ENCODE results near the gene TTC16. TPM values are rescaled to one million over a fixed set of nuclear protein-coding genes. Genes with fewer than 3 reads are reported as not detected.
A peak's percentile ranks its signal among the peaks of the same experiment; 100 is the strongest.
"Not testable (repeated sequence)": the region's sequence is repeated elsewhere in the genome, so short reads cannot be mapped to it uniquely, and the experiment has no call there.

The TTC16 gene
- total and polyA plus RNA-seq, 7 donors = 0.15 TPM; not detected in 6

DNA sequence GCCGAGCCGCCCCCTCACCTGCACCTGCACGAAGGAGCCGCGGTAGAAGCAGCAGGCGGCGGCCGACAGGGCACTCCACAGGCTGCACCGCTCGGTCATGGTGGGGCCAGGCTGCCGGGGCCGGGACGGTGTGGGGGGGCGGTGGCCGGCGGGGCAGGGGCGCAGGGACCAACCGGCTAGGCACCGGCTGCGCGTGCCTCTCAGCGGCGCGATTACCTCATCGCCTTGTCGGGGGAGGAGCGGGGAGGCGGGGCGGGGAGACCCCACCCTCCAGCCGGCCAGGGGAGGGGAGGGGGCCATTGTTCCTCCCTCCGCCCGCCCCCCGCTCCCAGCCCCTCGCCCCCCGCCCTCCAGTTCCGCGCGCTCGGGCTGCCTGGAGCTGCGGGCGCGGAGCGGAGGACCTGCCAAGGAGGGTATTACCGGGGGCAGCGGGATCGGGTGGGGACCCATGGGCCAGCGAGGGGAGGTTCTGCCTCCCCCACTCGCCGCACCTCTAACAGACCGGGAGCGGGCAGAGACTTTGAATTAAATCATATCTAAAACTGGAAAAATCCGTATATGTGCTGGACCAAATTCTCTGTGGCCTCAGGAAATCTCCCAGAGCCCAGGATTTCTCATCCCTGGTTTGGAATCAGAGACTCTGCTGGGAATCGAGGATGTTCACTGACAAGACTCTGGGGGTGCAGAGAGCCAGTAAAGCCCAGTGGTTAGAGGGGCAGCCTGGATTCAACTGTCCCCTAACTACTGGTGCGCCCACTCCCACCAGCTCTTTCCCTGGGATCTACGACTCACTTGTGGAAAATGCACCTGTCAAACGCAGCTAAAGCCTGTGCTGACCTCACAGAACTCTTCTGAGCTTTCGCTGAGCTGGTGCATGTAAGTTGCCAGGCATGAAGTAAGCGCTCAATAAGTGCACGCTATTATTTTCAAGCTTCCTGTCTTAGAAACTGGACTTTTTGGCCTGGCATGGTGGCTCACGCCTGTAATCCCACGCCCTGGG, 39.5 kb downstream of the TTC16 start:
- H3K27ac ChIP-seq = peak overlapping the region in 1 of 4 donors; percentile 8

DNA sequence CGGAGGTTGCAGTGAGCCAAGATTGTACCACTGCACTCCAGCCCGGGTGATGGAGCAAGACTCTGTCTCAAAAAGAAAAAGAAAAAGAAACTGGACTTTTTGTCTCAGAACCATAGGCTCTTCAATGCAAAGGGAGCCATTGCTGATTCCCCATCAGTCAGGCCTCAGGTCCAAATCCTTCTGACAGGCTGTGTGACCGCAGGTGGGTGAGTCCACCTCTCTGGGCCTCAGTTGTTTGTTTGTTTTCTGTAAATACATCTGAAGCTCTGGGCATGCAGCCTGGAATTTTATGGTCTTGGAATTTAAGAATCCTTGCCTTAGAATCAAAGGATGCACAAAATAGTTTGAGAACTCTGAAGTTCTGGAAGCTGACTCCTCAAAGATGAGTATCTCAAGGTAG, 40.4 kb downstream of the TTC16 start:
- Histone ChIP-seq H3K36me3 (no peaks in the 10 kb centered on the region), H3K27ac (no peak overlapping the region), H3K9me3 (no peaks in the 10 kb centered on the region), H3K27me3 (peaks cover 16 to 87% (median 53%) of the 10 kb centered on the region in 3 donors), H3K4me3 (no peak overlapping the region), H3K4me1 (peaks cover 0 to 14% (median 13%) of the 10 kb centered on the region in 4 donors)
- WGBS, 2 donors = 75 to 84% methylated on average over 3 of the region's 3 CpGs
- intact Hi-C loops (cut with DNase I) = no loop called here
- no peak for DNase-seq
- TF ChIP-seq, protein P1, sequence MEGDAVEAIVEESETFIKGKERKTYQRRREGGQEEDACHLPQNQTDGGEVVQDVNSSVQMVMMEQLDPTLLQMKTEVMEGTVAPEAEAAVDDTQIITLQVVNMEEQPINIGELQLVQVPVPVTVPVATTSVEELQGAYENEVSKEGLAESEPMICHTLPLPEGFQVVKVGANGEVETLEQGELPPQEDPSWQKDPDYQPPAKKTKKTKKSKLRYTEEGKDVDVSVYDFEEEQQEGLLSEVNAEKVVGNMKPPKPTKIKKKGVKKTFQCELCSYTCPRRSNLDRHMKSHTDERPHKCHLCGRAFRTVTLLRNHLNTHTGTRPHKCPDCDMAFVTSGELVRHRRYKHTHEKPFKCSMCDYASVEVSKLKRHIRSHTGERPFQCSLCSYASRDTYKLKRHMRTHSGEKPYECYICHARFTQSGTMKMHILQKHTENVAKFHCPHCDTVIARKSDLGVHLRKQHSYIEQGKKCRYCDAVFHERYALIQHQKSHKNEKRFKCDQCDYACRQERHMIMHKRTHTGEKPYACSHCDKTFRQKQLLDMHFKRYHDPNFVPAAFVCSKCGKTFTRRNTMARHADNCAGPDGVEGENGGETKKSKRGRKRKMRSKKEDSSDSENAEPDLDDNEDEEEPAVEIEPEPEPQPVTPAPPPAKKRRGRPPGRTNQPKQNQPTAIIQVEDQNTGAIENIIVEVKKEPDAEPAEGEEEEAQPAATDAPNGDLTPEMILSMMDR (IDR thresholded peaks at IDR 0.05) = no peak
- TF ChIP-seq EP300 (IDR thresholded peaks at IDR 0.05) = no peak
- TF ChIP-seq POLR2A (IDR thresholded peaks at IDR 0.05) = no peak
- no peak for TF ChIP-seq POLR2AphosphoS5 (IDR thresholded peaks at IDR 0.05)

More for the DNA sequence above, 39.5 kb downstream of the TTC16 start:
- DNase-seq = no peak
- WGBS, 2 donors = 21 to 70% methylated on average over 61 of the region's 61 CpGs
- no peaks in the 10 kb centered on the region for H3K36me3 ChIP-seq
- intact Hi-C loops (cut with DNase I) = no loop called here
- TF ChIP-seq POLR2AphosphoS5 (IDR thresholded peaks at IDR 0.05) = no peak
- TF ChIP-seq EP300 (IDR thresholded peaks at IDR 0.05) = no peak
- no peak for TF ChIP-seq POLR2A (IDR thresholded peaks at IDR 0.05)
- TF ChIP-seq, protein P1 (IDR thresholded peaks at IDR 0.05) = no peak
- peaks cover 0 to 14% (median 13%) of the 10 kb centered on the region in 4 donors for H3K4me1 ChIP-seq
- no peak overlapping the region for H3K4me3 ChIP-seq
- peaks cover 16 to 84% (median 53%) of the 10 kb centered on the region in 3 donors for H3K27me3 ChIP-seq
- H3K9me3 ChIP-seq = no peaks in the 10 kb centered on the region

DNA sequence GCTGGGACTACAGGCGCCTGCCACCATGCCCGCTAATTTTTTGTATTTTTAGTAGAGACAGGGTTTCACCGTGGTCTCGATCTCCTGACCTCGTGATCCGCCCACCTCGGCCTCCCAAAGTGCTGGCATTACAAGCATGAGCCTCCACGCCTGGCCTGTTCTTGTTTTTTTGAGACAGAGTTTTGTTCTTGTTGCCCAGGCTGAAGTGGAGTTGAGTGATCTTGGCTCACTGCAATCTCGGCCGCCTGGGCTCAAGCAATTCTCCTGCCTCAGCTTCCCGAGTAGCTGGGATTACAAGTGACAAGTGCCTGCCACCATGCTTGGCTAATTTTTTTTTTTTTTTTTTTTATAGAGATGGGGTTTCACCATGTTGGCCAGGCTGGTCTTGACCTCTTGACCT, 40.9 kb downstream of the TTC16 start:
- WGBS, 2 donors = 79 to 89% methylated on average over 11 of the region's 11 CpGs
- H3K9me3 ChIP-seq; H3K4me3 ChIP-seq; H3K36me3 ChIP-seq; DNase-seq; intact Hi-C loops (cut with DNase I); H3K27ac ChIP-seq: not testable (repeated sequence)
- peaks cover 0 to 14% (median 13%) of the 10 kb centered on the region in 4 donors for H3K4me1 ChIP-seq
- H3K27me3 ChIP-seq = peaks cover 19 to 86% (median 56%) of the 10 kb centered on the region in 3 donors

DNA sequence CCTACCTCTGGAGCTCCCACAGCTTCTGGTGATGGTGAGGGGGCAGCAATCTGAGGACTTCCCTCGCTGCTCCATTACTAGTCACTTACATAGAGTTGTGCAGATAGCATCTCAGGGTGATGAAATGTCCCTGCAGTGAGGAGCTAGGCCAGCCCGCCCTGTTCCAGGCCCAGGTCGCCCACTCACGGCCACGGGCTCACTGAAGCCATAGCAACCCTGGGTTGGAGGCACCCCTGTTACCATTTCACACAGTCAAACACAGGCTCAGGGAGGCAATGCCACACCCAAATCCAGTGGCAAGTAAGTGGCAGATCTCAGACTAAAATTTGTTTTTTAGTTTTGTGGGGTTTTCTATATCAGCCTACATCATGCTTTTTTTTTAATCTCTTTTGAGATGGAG, 43.0 kb downstream of the TTC16 start:
- Histone ChIP-seq H3K27ac (no peak overlapping the region), H3K36me3 (no peaks in the 10 kb centered on the region), H3K9me3 (no peaks in the 10 kb centered on the region), H3K4me3 (no peak overlapping the region), H3K27me3 (peaks cover 19 to 71% (median 36%) of the 10 kb centered on the region in 3 donors), H3K4me1 (peaks cover 0 to 14% (median 13%) of the 10 kb centered on the region in 4 donors)
- intact Hi-C loops (cut with DNase I) = no loop called here
- WGBS, 2 donors = 82 to 93% methylated on average over 5 of the region's 5 CpGs
- no peak for DNase-seq
- TF ChIP-seq POLR2AphosphoS5 (IDR thresholded peaks at IDR 0.05) (no peak), POLR2A (IDR thresholded peaks at IDR 0.05) (no peak), EP300 (IDR thresholded peaks at IDR 0.05) (no peak)
- TF ChIP-seq, protein P1 (IDR thresholded peaks at IDR 0.05) = no peak

DNA sequence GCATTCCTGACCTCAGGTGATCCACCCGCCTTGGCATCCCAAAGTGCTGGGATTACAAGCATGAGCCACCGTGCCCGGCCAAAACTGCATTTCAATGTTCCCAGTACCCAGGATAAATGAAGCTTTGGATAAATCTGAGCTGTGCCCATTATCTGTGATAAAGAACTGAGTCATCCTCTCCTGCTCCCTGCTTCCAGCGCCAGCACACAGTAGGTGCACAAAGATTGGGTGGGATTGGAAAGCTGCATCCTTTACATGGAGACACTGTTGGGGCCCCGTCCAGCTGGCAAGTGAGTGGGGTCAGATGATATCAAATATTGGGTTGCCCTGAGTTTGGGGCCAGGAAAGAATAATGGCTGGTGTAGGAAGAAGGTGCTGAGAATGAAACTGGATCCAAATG, 45.2 kb downstream of the TTC16 start:
- WGBS, 2 donors = 79 to 90% methylated on average over 5 of the region's 5 CpGs
- no peaks in the 10 kb centered on the region for H3K4me1 ChIP-seq
- no peaks in the 10 kb centered on the region for H3K9me3 ChIP-seq
- H3K27me3 ChIP-seq = peaks cover 3 to 56% (median 14%) of the 10 kb centered on the region in 3 donors
- no peak overlapping the region for H3K4me3 ChIP-seq
- intact Hi-C loops (cut with DNase I) = no loop called here
- H3K36me3 ChIP-seq = no peaks in the 10 kb centered on the region
- no peak for DNase-seq
- peak overlapping the region in 1 of 4 donors; percentile 41 for H3K27ac ChIP-seq
- TF ChIP-seq EP300 (IDR thresholded peaks at IDR 0.05) (no peak), POLR2A (IDR thresholded peaks at IDR 0.05) (no peak), POLR2AphosphoS5 (IDR thresholded peaks at IDR 0.05) (no peak)
- TF ChIP-seq, protein P1 (IDR thresholded peaks at IDR 0.05) = no peak

All from sigmoid colon (tissue), 7 donors.